Measurements from ENCODE around the gene ARFGAP3. TPM values are rescaled to one million over a fixed set of nuclear protein-coding genes. Genes with fewer than 3 reads are reported as not detected.
"Not testable (repeated sequence)": the region's sequence is repeated elsewhere in the genome, so short reads cannot be mapped to it uniquely, and the experiment has no call there.

The ARFGAP3 gene
- total RNA-seq, 2 donors from 2014 or later = 38.0 to 46.3 TPM

DNA sequence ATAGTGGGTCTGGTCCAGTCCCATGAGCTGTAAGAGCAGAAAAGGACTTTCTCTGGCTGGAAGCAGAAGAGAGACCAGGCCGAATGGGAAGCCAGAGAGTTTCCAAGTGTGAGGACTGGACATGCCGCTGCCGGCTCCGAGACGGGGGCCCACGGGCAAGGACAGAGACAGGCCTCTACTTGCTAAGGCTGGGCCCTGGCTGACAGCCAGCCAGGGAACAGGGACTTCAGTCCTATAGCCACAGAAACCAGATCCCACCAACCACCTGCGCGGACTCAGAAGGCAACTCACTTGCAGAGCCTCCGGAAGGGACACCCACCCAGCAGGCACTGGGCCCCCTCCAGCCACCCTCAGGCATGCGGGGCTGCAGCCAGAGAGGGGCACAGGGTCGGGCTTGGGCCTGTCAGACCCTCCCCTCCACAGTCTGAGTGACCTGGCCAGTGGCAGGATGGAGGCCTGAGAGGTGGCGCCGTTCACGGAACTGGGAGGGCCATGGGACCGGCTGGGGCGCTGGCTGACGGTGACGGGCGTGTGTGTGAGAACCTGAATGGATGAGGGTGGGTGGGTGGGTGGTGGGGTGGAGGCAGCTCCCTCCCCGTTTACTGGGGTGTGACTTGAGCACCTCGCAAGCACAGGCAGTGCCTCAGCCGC, 88.6 kb downstream of the ARFGAP3 start:
- H3K4me1 Mint-ChIP-seq (ENCODE audit: low read depth) = no peaks in the 10 kb centered on the region
- no peaks in the 10 kb centered on the region for H3K9me3 Mint-ChIP-seq
- H3K27me3 Mint-ChIP-seq (ENCODE audit: low read depth) = peaks cover 5% of the 10 kb centered on the region
- no peaks in the 10 kb centered on the region for H3K36me3 Mint-ChIP-seq (ENCODE audit: insufficient read depth in 2 of 2)
- ATAC-seq (replicated peaks in 1 of 2) (no peak), DNase-seq (no peak)
- no peak overlapping the region for H3K27ac Mint-ChIP-seq
- no peak overlapping the region for H3K4me3 Mint-ChIP-seq

DNA sequence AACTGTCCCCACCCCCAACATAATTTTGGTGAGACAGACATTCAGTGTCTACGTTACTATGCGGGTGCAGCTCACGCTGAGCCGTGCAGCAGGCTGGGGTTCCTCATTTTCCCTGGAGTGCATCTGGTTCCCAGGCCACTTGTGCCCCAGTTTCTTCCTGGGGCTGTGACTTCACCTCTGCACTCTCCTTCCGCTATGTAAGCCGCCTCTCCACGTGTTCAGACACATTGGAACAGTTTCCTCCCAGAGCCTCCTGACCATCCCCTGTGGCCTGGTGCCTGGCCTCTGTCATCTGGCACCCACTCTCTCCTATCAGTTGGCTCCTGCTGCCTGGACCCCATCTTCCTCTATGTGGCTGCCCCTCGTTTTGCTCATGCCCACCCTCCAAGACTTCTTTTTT, 90.2 kb downstream of the ARFGAP3 start:
- DNase-seq (no peak), ATAC-seq (replicated peaks in 1 of 2) (no peak)
- Mint-ChIP-seq H3K4me3 (no peak overlapping the region), H3K27me3 (ENCODE audit: low read depth) (peaks cover 5% of the 10 kb centered on the region), H3K27ac (no peak overlapping the region), H3K9me3 (no peaks in the 10 kb centered on the region), H3K36me3 (ENCODE audit: insufficient read depth in 2 of 2) (no peaks in the 10 kb centered on the region), H3K4me1 (ENCODE audit: low read depth) (no peaks in the 10 kb centered on the region)

- H3K9me3 Mint-ChIP-seq = no peaks in the 10 kb centered on the region
- no peaks in the 10 kb centered on the region for H3K36me3 Mint-ChIP-seq (ENCODE audit: insufficient read depth in 2 of 2)
- no peak for DNase-seq
- no peak for ATAC-seq (replicated peaks in 1 of 2)
- H3K4me3 Mint-ChIP-seq = no peak overlapping the region
- no peaks in the 10 kb centered on the region for H3K4me1 Mint-ChIP-seq (ENCODE audit: low read depth)
- H3K27ac Mint-ChIP-seq = no peak overlapping the region
- H3K27me3 Mint-ChIP-seq (ENCODE audit: low read depth) = peaks cover 5% of the 10 kb centered on the region
Measured at GRCh38 chr22:42764895-42765363, 92.1 kb downstream of the ARFGAP3 start.

- no peak overlapping the region for H3K27ac Mint-ChIP-seq
- H3K27me3 Mint-ChIP-seq (ENCODE audit: low read depth) = peaks cover 5% of the 10 kb centered on the region
- no peak for DNase-seq
- H3K4me1 Mint-ChIP-seq (ENCODE audit: low read depth) = no peaks in the 10 kb centered on the region
- H3K9me3 Mint-ChIP-seq = no peaks in the 10 kb centered on the region
- no peaks in the 10 kb centered on the region for H3K36me3 Mint-ChIP-seq (ENCODE audit: insufficient read depth in 2 of 2)
- ATAC-seq (replicated peaks in 1 of 2) = no peak
- H3K4me3 Mint-ChIP-seq = no peak overlapping the region
Measured at GRCh38 chr22:42763965-42764480, 93.0 kb downstream of the ARFGAP3 start.

DNA sequence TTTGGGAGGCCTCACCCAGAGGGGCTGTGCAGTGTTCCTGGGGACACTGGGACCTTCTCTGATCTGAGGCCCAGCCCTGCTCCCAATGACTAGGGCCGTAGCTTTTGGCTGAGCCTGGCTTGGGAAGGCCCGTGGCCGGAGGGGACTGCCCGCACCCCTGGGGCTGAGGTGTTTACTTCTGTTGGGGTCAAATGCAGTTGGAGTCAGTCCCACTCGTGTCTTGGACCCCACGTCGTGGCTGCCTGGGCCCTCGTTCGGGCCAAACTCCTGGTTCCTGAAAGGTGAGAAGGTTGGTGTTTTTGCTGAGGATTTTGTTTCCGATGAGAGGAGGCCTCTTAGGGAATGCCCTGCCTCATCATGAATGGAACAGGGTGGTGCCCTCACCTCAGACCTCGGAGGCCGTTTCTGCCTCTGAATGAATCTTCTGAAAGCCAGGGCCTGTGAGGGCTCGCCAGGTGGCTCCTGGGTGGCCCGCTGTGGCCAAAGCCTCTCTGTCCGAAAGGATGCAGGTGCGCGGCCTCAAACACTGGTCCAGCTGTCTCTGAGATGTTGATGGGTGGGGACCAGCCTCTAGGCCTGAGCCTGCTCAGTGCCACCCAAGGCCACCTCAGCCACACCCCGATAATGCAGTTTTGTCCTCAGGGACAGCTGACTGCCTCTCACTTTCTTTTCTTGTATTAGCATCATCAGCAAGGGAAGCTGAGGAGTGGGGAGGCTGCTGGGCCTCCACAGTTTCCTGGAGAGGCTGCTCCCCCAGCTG, 96.1 kb downstream of the ARFGAP3 start:
- Mint-ChIP-seq H3K4me3 (no peak overlapping the region), H3K4me1 (ENCODE audit: low read depth) (no peaks in the 10 kb centered on the region), H3K36me3 (ENCODE audit: insufficient read depth in 2 of 2) (no peaks in the 10 kb centered on the region), H3K9me3 (no peaks in the 10 kb centered on the region), H3K27ac (no peak overlapping the region), H3K27me3 (ENCODE audit: low read depth) (peaks cover 6% of the 10 kb centered on the region)
- ATAC-seq (replicated peaks in 1 of 2) (no peak), DNase-seq (no peak)

- Mint-ChIP-seq H3K27ac (no peak overlapping the region), H3K9me3 (no peaks in the 10 kb centered on the region), H3K36me3 (ENCODE audit: insufficient read depth in 2 of 2) (no peaks in the 10 kb centered on the region), H3K4me3 (no peak overlapping the region), H3K4me1 (ENCODE audit: low read depth) (no peaks in the 10 kb centered on the region), H3K27me3 (ENCODE audit: low read depth) (peaks cover 6% of the 10 kb centered on the region)
- ATAC-seq (replicated peaks in 1 of 2) (no peak), DNase-seq (no peak)
Measured at GRCh38 chr22:42758931-42759629, 98.0 kb downstream of the ARFGAP3 start.

DNA sequence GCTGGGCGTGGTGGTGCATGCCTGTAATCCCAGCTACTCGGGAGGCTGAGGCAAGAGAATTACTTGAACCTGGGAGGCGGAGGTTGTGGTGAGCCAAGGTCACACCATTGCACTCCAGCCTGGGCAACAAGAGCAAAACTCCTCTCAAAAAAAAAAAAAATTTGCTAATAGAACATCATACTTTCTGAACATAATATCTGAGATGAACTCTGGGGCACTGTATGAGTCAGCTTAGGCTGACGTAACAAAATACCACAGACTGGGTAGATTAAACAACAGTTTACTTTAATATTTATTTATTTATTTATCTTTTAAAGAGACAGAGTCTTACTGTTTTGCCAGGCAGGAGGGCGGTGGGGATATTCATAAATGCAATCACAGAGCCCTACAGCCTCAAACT, 101.5 kb downstream of the ARFGAP3 start:
- not testable (repeated sequence) for ATAC-seq (replicated peaks in 1 of 2); DNase-seq; H3K9me3 Mint-ChIP-seq; H3K4me1 Mint-ChIP-seq (ENCODE audit: low read depth); H3K27me3 Mint-ChIP-seq (ENCODE audit: low read depth); H3K27ac Mint-ChIP-seq; H3K36me3 Mint-ChIP-seq (ENCODE audit: insufficient read depth in 2 of 2); H3K4me3 Mint-ChIP-seq

DNA sequence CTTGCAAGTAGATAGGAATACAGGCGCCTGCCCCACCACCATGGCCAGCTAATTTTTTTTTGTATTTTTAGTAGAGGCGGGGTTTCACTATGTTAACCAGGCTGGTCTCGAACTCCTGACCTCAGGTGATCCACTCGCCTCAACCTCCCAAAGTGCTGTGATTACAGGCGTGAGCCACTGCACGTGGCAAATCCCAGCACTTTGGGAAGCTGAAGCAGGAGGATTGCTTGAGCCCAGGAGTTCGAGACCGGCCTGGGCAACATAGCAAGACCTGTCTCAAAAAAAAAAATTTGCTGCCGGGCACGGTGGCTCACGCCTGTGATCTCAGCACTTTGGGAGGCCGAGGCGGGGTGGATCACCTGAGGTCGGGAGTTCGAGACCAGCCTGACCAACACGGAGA, 102.0 kb downstream of the ARFGAP3 start:
- not testable (repeated sequence) for H3K4me1 Mint-ChIP-seq (ENCODE audit: low read depth); H3K4me3 Mint-ChIP-seq; H3K27me3 Mint-ChIP-seq (ENCODE audit: low read depth)

DNA sequence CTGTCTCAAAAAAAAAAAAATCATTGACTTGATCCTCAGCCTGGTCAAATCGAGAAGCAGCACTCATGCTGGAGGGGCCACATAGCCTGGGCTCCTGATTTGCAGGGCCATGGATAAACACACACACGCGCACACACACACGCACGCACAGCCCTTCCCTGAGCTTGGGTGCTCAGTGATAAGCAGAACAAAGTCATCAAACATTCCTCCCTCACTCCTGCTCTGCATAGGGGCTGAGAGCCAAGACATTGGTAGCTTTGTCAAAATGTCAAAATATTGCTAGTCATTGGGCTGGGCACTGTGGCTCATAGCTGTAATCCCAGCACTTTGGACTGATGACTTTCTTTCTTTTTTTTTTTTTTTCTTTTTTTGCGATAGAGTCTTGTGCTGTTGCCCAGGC, 102.4 kb downstream of the ARFGAP3 start:
- H3K4me3 Mint-ChIP-seq = no peak overlapping the region
- H3K27me3 Mint-ChIP-seq (ENCODE audit: low read depth) = peaks cover 6% of the 10 kb centered on the region
- DNase-seq (no peak), ATAC-seq (replicated peaks in 1 of 2) (no peak)
- no peaks in the 10 kb centered on the region for H3K36me3 Mint-ChIP-seq (ENCODE audit: insufficient read depth in 2 of 2)
- no peaks in the 10 kb centered on the region for H3K9me3 Mint-ChIP-seq
- H3K27ac Mint-ChIP-seq = no peak overlapping the region
- no peaks in the 10 kb centered on the region for H3K4me1 Mint-ChIP-seq (ENCODE audit: low read depth)

More for the DNA sequence above, 102.0 kb downstream of the ARFGAP3 start:
- not testable (repeated sequence) for DNase-seq; H3K27ac Mint-ChIP-seq; ATAC-seq (replicated peaks in 1 of 2); H3K36me3 Mint-ChIP-seq (ENCODE audit: insufficient read depth in 2 of 2); H3K9me3 Mint-ChIP-seq

- no peak for DNase-seq
- Mint-ChIP-seq H3K4me3 (no peak overlapping the region), H3K27me3 (ENCODE audit: low read depth) (peaks cover 6% of the 10 kb centered on the region), H3K27ac (no peak overlapping the region), H3K9me3 (no peaks in the 10 kb centered on the region), H3K36me3 (ENCODE audit: insufficient read depth in 2 of 2) (no peaks in the 10 kb centered on the region), H3K4me1 (ENCODE audit: low read depth) (no peaks in the 10 kb centered on the region)
- no peak for ATAC-seq (replicated peaks in 1 of 2)
Measured at GRCh38 chr22:42752912-42753311, 104.2 kb downstream of the ARFGAP3 start.

DNA sequence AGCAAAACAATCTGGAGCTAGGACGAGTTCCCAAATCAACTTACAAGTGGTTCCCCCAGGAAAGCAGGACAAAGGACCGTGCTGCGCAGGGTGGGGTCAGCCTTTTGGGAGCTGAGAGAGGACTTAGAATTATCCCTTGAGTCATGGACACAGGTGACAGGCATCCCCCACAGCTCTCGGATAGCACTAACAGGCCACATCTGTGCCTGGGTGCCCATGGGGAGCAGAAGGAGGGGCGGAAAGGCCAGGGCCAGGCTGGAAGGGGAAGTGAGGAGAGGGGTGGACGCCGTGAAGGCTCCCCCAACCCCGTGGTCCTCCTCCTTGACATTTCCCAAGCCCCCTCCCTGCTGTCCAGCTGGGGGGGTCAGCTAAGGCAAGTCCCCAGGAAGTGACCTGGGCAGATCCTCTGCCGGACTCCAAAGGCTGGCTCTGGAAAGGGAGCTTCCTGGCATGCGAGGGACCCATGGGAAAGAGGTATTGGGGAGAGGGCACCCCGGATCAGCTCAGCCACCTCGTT, 104.8 kb downstream of the ARFGAP3 start:
- H3K9me3 Mint-ChIP-seq = no peaks in the 10 kb centered on the region
- no peak overlapping the region for H3K4me3 Mint-ChIP-seq
- no peak overlapping the region for H3K27ac Mint-ChIP-seq

GRCh38 chr22:42750421-42750820, 106.7 kb downstream of the ARFGAP3 start:
- not testable (repeated sequence) for H3K9me3 Mint-ChIP-seq; H3K27ac Mint-ChIP-seq; H3K4me3 Mint-ChIP-seq; DNase-seq; H3K27me3 Mint-ChIP-seq (ENCODE audit: low read depth); H3K4me1 Mint-ChIP-seq (ENCODE audit: low read depth); ATAC-seq (replicated peaks in 1 of 2); H3K36me3 Mint-ChIP-seq (ENCODE audit: insufficient read depth in 2 of 2)

More for the DNA sequence above, 104.8 kb downstream of the ARFGAP3 start:
- Mint-ChIP-seq H3K4me1 (ENCODE audit: low read depth) (no peaks in the 10 kb centered on the region), H3K36me3 (ENCODE audit: insufficient read depth in 2 of 2) (no peaks in the 10 kb centered on the region), H3K27me3 (ENCODE audit: low read depth) (no peaks in the 10 kb centered on the region)
- ATAC-seq (replicated peaks in 1 of 2) (no peak), DNase-seq (no peak)
